RWPE1 (cell line): Measurements from ENCODE around the gene GFRA1.
A peak's percentile ranks its signal among the peaks of the same experiment; 100 is the strongest.

ENCODE experiments used
- CTCF ChIA-PET: fragments of 350-600 bp; sonication (Branson Sonifier 250); formaldehyde crosslinking; extraction: SDS; loops from one replicate; lab custom pipeline; 2021; lab: Yijun Ruan, JAX
- POLR2A ChIA-PET: fragments of 400-600 bp; formaldehyde crosslinking; extraction: SDS; loops from one replicate; lab custom pipeline; 2020; ENCODE audit warnings: antibody characterized with exemption; ENCODE audit not compliant: low non-redundant PET; lab: Yijun Ruan, JAX
- DNase-seq: peaks from one replicate; pipeline ENCODE4 v3.0.0; 2012; ENCODE audit warnings: low spot score
- H3K27ac ChIP-seq: fragments of 450-650 bp; 2 replicates; pipeline ENCODE4 v1.5.1; 2017
- CTCF ChIP-seq: fragments of 450-650 bp; conservative IDR thresholded peaks from 2 replicates; pipeline ENCODE4 v1.5.1; 2017; ENCODE audit warnings: low read depth, mild to moderate bottlenecking

The GFRA1 gene

DNA sequence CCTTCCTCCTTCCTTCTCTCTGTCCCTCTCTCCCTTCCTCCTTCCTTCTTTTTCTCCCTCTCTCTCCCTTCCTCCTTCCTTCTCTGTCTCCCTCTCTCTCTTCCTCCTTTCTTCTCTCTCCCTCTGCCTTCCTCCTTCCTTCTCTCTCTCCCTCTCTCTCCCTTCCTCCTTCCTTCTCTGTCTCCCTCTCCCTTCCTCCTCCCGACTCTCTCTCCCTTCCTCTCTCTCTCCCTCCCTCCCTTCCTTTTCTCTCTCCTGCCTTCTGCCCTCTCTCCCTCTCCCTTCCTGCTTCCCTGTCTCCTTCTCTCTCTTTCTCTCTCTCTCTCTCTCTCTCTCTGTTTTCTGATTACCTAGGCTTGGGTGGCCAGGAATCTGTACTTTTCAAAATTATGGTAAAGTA is 16.6 kb upstream of the GFRA1 start:
- H3K27ac ChIP-seq, result no peak overlapping the region
- CTCF ChIA-PET, result interaction anchor here (0.6 kb wide), 1 partner anchor 123 kb away, joined by 4 read pairs; no protein-coding TSS in a partner anchor
- DNase-seq, result no peak
- TF ChIP-seq CTCF, result no peak
- POLR2A ChIA-PET, result no interaction called here

GRCh38 chr10:116287906-116288501 is 15.0 kb upstream of the GFRA1 start:
- DNase-seq, result peak; percentile 48
- CTCF ChIA-PET, result interaction anchor here (0.6 to 2.9 kb wide), 13 partner anchors 14 to 1147 kb away, joined by 3 to 19 read pairs (median 4); no protein-coding TSS in a partner anchor
- POLR2A ChIA-PET, result no interaction called here
- peak; percentile 56 for TF ChIP-seq CTCF
- no peak overlapping the region for H3K27ac ChIP-seq

GRCh38 chr10:116286626-116287200 is 13.7 kb upstream of the GFRA1 start:
- no peak for DNase-seq
- CTCF ChIA-PET, result interaction anchor here (0.6 to 2.9 kb wide), 5 partner anchors 13 to 902 kb away, joined by 3 to 19 read pairs (median 4); no protein-coding TSS in a partner anchor
- H3K27ac ChIP-seq, result no peak overlapping the region
- POLR2A ChIA-PET, result no interaction called here
- no peak for TF ChIP-seq CTCF

- POLR2A ChIA-PET, result no interaction called here
- no peak for DNase-seq
- no peak overlapping the region for H3K27ac ChIP-seq
- CTCF ChIA-PET, result no interaction called here
- TF ChIP-seq CTCF, result no peak
Observed at GRCh38 chr10:116281775-116282174, 8.8 kb upstream of the GFRA1 start.

GRCh38 chr10:116278846-116279245 is 5.8 kb upstream of the GFRA1 start:
- ChIA-PET CTCF (interaction anchor here (0.6 kb wide), 1 partner anchor 374 kb away, joined by 3 read pairs; no protein-coding TSS in a partner anchor), POLR2A (no interaction called here)
- no peak for DNase-seq
- no peak for TF ChIP-seq CTCF
- H3K27ac ChIP-seq, result no peak overlapping the region

- DNase-seq, result no peak
- ChIA-PET POLR2A (no interaction called here), CTCF (no interaction called here)
- TF ChIP-seq CTCF, result no peak
- H3K27ac ChIP-seq, result no peak overlapping the region
Observed at GRCh38 chr10:116276981-116277380, 4.0 kb upstream of the GFRA1 start.
